ENCODE measurements around the gene PRR13.

PRR13 gene

GRCh38 chr12:53478865-53479264 lies 37.3 kb downstream of the PRR13 start:
- TF ChIP-seq FOXP2 (optimal IDR thresholded peaks at IDR 0.05; ENCODE audit: borderline replicate concordance, extremely low read depth, extremely low read length, insufficient read depth) (no peak), TAF1 (IDR thresholded peaks at IDR 0.05; ENCODE audit: borderline replicate concordance, insufficient read depth, low read length) (no peak), REST (IDR thresholded peaks at IDR 0.05; ENCODE audit: insufficient read depth in 1 of 2, low read depth in 2 of 2, low read length in 2 of 2) (no peak), POLR2AphosphoS5 (IDR thresholded peaks at IDR 0.05; ENCODE audit: low read depth, low read length) (no peak), SIN3A (IDR thresholded peaks at IDR 0.05; ENCODE audit: borderline replicate concordance, insufficient read depth, low read length) (no peak)

- TF ChIP-seq SIN3A (IDR thresholded peaks at IDR 0.05; ENCODE audit: borderline replicate concordance, insufficient read depth, low read length) (no peak), POLR2AphosphoS5 (IDR thresholded peaks at IDR 0.05; ENCODE audit: low read depth, low read length) (0 out of 2 replicates have a peak, but pooled peaks have one; percentile 47)
Observed at GRCh38 chr12:53479331-53479730, 37.8 kb downstream of the PRR13 start.

GRCh38 chr12:53480491-53481442 lies 39.2 kb downstream of the PRR13 start:
- TF ChIP-seq FOXP2 (optimal IDR thresholded peaks at IDR 0.05; ENCODE audit: borderline replicate concordance, extremely low read depth, extremely low read length, insufficient read depth) (no peak), POLR2AphosphoS5 (IDR thresholded peaks at IDR 0.05; ENCODE audit: low read depth, low read length) (peak; percentile 65)

- TF ChIP-seq TAF1 (IDR thresholded peaks at IDR 0.05; ENCODE audit: borderline replicate concordance, insufficient read depth, low read length) (no peak), POLR2AphosphoS5 (IDR thresholded peaks at IDR 0.05; ENCODE audit: low read depth, low read length) (peak; percentile 38; the same call in 1 of the 2 replicates)
Observed at GRCh38 chr12:53481939-53482586, 40.5 kb downstream of the PRR13 start.

- TF ChIP-seq FOXP2 (optimal IDR thresholded peaks at IDR 0.05; ENCODE audit: borderline replicate concordance, extremely low read depth, extremely low read length, insufficient read depth) (no peak), TAF1 (IDR thresholded peaks at IDR 0.05; ENCODE audit: borderline replicate concordance, insufficient read depth, low read length) (no peak), REST (IDR thresholded peaks at IDR 0.05; ENCODE audit: insufficient read depth in 1 of 2, low read depth in 2 of 2, low read length in 2 of 2) (no peak)
Observed at GRCh38 chr12:53482626-53483168, 41.2 kb downstream of the PRR13 start.

- TF ChIP-seq POLR2AphosphoS5 (IDR thresholded peaks at IDR 0.05; ENCODE audit: low read depth, low read length) (0 out of 2 replicates have a peak, but pooled peaks have one; percentile 53), REST (IDR thresholded peaks at IDR 0.05; ENCODE audit: insufficient read depth in 1 of 2, low read depth in 2 of 2, low read length in 2 of 2) (no peak)
Observed at GRCh38 chr12:53483225-53483978, 41.9 kb downstream of the PRR13 start.
